Muscle layer of duodenum (tissue), 2 donors: ENCODE results near the gene TRIM71.
"Not testable (repeated sequence)": the region's sequence is repeated elsewhere in the genome, so short reads cannot be mapped to it uniquely, and the experiment has no call there.

Source experiments
- H3K27ac ChIP-seq: one replicate; pipeline ENCODE4 v1.7.0; 2013; ENCODE audit warnings: mild to moderate bottlenecking, low read length
- H3K27me3 ChIP-seq: one replicate; pipeline ENCODE4 v1.7.0; 2013; ENCODE audit warnings: low read depth, mild to moderate bottlenecking, control low read depth, low read length
- H3K36me3 ChIP-seq, 2 donors: one replicate each; pipeline ENCODE4 v1.7.0; 2013; ENCODE audit warnings: low read length in 2 of 2, control low read depth in 1 of 2, mild to moderate bottlenecking in 1 of 2; ENCODE audit not compliant: insufficient read depth in 2 of 2, control insufficient read depth in 1 of 2
- H3K4me1 ChIP-seq, 2 donors: one replicate each; pipeline ENCODE4 v1.7.0; 2013; ENCODE audit warnings: low read length in 2 of 2, mild to moderate bottlenecking in 2 of 2, control low read depth in 1 of 2, moderate library complexity in 1 of 2; ENCODE audit not compliant: insufficient read depth in 2 of 2, control insufficient read depth in 1 of 2
- H3K4me3 ChIP-seq, 2 donors: one replicate each; pipeline ENCODE4 v1.7.0; 2013; ENCODE audit warnings: low read length in 2 of 2, low read depth in 1 of 2, mild to moderate bottlenecking in 1 of 2
- H3K9me3 ChIP-seq, 2 donors: one replicate each; pipeline ENCODE4 v1.7.0; 2013; ENCODE audit warnings: low read length in 2 of 2, control low read depth in 1 of 2, mild to moderate bottlenecking in 1 of 2; ENCODE audit not compliant: control insufficient read depth in 1 of 2
- donor health status: healthy.

Gene TRIM71

DNA sequence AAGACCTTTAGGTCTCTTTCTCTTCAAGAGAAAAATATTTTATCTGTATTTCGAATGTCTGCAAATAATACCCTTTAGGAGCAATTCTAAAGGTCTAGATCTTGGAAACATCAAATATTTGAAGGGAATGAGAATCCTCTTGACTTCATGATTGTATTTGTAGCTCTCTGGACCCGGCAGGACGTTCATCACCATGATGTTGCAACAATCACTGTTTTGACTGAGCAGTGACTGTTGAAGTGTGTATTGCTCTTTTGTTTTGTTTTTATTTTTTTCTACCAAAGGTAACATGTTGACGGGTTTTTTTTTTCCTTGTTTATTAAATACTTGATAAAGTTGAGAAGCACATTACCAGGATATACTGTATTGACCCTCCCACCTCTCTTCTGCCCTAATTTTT lies 78.3 kb downstream of the TRIM71 start:
- H3K9me3 ChIP-seq, result no peaks in the 10 kb centered on the region
- no peak overlapping the region for H3K27ac ChIP-seq
- H3K36me3 ChIP-seq, result no peaks in the 10 kb centered on the region
- no peaks in the 10 kb centered on the region for H3K27me3 ChIP-seq
- no peaks in the 10 kb centered on the region for H3K4me1 ChIP-seq
- H3K4me3 ChIP-seq, result no peak overlapping the region

DNA sequence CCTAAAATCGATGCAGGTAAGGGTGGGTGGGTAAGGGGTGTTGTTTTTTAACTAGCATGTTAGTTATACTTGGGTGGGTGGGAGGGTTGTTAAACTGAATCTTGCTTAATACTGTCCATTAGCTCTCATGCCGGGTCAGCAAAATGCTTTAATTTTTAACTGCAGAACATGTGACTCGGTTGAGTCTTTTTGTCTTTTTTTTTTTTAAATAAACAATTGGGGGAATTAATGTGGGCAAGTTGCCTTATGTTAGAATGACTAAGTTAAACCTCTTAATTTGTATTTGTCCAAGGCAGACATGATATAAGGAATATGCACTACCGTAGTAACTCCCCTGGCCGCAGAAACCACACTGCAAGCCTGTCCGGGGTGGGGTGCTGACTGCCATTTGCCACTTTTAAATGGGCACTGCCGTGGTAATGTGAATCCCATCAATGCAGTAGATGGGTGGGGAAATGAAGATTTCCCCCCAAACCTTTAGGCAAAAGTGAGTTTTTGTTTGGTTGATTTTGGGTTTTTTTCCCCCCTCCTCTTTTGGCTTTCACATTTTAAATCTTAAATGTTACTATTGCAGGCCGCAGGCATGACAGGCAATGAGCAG lies 79.3 kb downstream of the TRIM71 start:
- Histone ChIP-seq H3K27me3 (no peaks in the 10 kb centered on the region), H3K9me3 (no peaks in the 10 kb centered on the region), H3K27ac (no peak overlapping the region), H3K4me1 (no peaks in the 10 kb centered on the region), H3K4me3 (no peak overlapping the region), H3K36me3 (no peaks in the 10 kb centered on the region)

DNA sequence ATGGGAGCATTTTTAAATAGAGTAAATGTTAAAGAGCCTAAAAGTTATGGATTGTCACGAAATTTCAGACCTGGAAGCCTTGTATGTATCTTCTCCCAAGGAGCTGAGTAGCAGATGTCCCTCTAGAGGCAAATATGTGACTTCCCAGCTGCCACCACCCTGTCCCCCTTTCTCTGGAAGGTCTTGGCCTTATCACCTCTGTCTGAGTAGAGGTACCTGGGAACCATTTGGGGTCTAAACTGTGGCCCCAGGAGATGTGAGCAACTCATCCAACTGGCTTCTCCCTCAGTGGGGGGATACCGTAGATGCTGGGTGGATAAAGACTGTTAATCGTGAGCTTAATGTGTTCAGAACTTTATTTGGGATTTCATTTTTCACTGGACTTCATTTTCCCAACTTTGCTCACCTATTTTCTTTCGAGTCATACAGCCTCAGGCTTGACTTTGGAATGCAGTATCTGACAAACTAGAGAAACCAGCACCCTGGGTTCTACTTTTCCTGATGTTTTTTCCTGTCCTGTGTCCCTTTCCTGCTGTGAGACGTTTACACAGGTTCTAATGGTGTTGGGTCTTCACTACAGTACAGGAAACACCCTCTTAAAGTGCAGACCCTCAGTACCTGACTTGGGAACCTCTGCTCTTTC lies 80.3 kb downstream of the TRIM71 start:
- H3K4me1 ChIP-seq, result no peaks in the 10 kb centered on the region
- no peaks in the 10 kb centered on the region for H3K36me3 ChIP-seq
- no peak overlapping the region for H3K27ac ChIP-seq
- no peaks in the 10 kb centered on the region for H3K9me3 ChIP-seq
- H3K4me3 ChIP-seq, result no peak overlapping the region
- H3K27me3 ChIP-seq, result no peaks in the 10 kb centered on the region

DNA sequence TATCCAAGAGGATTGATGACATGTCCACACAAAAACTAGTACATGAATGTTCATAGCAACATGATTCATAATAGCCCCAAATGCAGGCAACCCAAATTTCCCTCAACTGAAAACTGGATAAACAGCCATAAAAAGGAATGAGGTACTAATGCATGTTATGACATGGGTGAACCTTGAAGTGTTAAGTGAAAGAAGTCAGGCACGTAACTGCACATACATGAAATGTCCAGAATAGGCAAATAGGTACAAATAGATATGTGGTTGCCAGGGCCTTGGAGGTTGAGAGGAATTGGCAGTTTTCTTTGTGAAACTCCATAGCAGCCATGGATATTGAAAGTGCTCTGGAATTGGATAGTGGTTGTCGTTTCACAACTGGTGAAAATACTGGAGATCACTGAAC lies 81.5 kb downstream of the TRIM71 start:
- H3K27me3 ChIP-seq, result no peaks in the 10 kb centered on the region
- no peaks in the 10 kb centered on the region for H3K36me3 ChIP-seq
- H3K4me3 ChIP-seq, result no peak overlapping the region
- H3K9me3 ChIP-seq, result no peaks in the 10 kb centered on the region
- no peak overlapping the region for H3K27ac ChIP-seq
- no peaks in the 10 kb centered on the region for H3K4me1 ChIP-seq

DNA sequence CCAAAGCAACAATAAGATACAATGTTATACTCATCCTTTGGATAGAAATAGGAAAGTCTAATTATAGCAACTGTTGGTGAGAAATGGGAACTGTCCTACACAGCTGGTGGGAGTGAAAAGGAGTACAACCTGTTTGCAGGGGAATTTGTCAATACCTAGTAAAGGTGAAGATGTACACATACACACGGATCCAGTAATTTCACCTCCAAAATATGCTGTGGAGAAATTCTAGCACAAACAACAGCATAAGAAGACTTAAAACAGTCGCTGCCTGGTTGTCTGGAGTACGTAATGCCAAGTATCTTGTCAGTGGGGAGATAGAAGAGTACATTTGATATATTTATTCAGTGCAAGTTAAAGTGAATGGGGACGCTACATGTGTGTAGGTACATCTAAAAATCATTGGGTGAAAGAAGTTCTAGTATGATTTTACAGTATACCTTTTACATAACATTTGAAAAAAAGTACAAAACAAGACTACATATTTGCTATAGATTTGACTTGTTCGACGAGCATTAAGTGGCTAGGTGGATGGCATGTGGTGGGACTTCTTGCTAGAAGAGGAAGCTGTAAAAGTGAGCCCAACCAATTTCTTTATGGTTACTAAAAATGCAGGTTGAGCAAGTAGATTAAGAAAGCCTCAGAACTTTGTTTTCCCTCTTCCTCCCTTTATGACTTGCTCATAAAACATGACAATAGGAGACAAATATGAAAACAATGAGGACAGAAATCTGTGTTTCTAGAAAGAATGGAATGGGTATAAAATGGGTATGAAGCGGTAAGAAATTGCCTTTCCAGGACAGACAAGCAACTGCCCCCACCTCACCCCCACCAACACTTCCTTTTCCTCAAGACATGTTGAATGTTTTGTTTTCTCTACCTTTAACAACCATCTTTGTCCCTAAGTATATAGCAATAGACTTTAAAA lies 83.5 kb downstream of the TRIM71 start:
- Histone ChIP-seq H3K36me3 (no peaks in the 10 kb centered on the region), H3K9me3 (no peaks in the 10 kb centered on the region), H3K4me1 (no peaks in the 10 kb centered on the region), H3K27me3 (no peaks in the 10 kb centered on the region), H3K4me3 (no peak overlapping the region), H3K27ac (no peak overlapping the region)

DNA sequence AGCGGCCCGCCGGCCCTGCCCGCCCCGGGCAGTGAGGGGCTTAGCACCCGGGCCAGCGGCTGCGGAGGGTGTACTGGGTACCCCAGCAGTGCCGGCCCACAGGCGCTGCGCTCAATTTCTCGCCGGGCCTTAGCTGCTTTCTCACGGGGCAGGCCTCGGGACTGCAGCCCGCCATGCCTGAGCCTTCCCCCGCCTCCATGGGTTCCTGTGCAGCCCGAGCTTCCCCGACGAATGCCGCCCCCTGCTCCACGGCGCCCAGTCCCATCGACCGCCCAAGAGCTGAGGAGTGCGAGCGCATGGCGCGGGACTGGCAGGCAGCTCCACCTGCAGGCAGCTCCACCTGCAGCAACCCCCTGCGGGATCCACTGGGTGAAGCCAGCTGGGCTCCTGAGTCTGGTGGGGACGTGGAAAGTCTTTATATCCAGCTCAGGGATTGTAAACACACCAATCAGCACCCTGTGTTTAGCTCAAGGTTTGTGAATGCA lies 85.1 kb downstream of the TRIM71 start:
- not testable (repeated sequence) for H3K36me3 ChIP-seq, H3K4me1 ChIP-seq

GRCh38 chr3:32903953-32904352 lies 86.2 kb downstream of the TRIM71 start:
- H3K4me1 ChIP-seq, result no peaks in the 10 kb centered on the region
- no peak overlapping the region for H3K4me3 ChIP-seq
- no peaks in the 10 kb centered on the region for H3K36me3 ChIP-seq
- no peak overlapping the region for H3K27ac ChIP-seq
- H3K27me3 ChIP-seq, result no peaks in the 10 kb centered on the region
- H3K9me3 ChIP-seq, result no peaks in the 10 kb centered on the region

More for the DNA sequence above, 85.1 kb downstream of the TRIM71 start:
- not testable (repeated sequence) for H3K9me3 ChIP-seq, H3K27me3 ChIP-seq, H3K27ac ChIP-seq
- H3K4me3 ChIP-seq, result peak overlapping the region in 1 of 2 donors; percentile 34

DNA sequence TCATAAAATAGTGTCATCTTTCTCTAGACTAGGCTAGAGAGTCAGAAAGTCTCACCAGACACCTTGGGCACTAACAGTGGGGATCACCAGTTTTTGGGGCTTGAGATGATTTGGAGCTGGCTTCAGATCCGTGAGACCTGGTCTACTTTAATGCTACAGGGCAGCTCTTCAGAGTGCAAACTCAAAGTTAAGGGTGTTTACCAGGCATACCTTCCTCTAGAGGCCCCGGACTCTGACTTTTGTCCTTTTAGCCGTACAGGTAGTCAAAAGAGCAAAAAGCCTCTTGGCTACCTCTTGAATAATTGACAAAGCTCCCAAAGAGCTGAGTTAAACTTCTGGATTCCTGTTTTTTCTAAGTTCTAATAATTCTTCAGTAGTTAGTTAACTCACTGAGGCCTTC lies 92.2 kb downstream of the TRIM71 start:
- H3K36me3 ChIP-seq, result no peaks in the 10 kb centered on the region
- no peaks in the 10 kb centered on the region for H3K9me3 ChIP-seq
- H3K4me1 ChIP-seq, result peaks cover 0 to 6% of the 10 kb centered on the region in 2 donors
- no peak overlapping the region for H3K4me3 ChIP-seq
- no peak overlapping the region for H3K27ac ChIP-seq
- no peaks in the 10 kb centered on the region for H3K27me3 ChIP-seq

- Histone ChIP-seq H3K4me1 (peaks cover 0 to 6% of the 10 kb centered on the region in 2 donors), H3K36me3 (no peaks in the 10 kb centered on the region), H3K27ac (no peak overlapping the region), H3K27me3 (no peaks in the 10 kb centered on the region), H3K4me3 (no peak overlapping the region), H3K9me3 (no peaks in the 10 kb centered on the region)
Measured at GRCh38 chr3:32910954-32911353, 93.2 kb downstream of the TRIM71 start.

DNA sequence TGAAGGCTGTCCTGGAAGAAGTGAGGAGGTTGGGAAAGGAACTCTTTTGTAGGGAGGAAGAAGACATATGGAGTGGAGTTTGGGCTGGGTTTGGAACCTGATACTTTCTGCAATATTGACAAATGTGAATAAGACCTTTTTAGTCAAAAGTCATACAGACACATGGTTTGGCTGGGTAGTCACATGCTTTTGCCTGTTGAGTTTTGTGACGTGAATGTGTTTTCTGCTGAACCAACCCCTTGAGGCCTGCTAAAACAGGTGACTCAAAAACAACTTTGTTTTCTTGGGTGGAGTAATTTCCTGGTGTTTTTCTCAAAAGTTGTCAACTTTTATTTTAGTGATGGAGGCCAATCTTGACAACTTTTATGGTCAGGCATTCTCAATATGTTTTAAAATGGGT lies 94.2 kb downstream of the TRIM71 start:
- H3K9me3 ChIP-seq, result peaks cover 0 to under 1% of the 10 kb centered on the region in 2 donors

DNA sequence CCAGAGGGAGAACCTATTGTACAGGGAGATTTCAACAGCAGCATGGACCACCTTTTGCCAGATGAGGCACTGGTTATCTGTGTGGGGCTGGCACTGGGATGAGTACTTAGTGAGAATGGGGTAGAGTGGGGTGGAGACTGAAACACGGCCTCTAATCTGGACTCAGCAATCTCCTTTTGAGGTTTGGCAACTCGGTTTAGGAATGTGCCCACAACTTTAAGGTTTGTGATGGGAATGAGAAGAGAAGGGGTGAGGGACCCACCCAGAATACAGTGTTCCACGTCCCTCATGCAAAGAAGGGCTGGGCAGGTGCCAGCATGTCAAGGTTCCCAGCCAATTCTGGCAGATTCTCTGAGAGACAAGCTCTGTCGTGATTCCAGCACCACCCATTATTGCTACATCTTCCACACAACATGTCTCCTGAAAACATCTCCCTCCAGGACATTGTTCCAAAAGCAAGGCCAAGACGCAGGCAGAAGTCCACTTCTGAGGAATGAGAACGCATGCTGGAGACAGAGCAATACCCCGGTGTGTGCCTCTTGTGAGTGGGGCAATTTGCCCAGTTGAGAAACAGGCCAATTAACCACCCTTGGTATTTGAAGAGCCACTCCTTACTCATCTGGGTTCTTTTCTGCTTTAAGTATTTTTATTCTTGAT lies 96.1 kb downstream of the TRIM71 start:
- no peaks in the 10 kb centered on the region for H3K36me3 ChIP-seq
- H3K4me1 ChIP-seq, result peaks cover 0 to 6% of the 10 kb centered on the region in 2 donors
- peaks cover 0 to 2% of the 10 kb centered on the region in 2 donors for H3K9me3 ChIP-seq
- H3K27me3 ChIP-seq, result no peaks in the 10 kb centered on the region
- no peak overlapping the region for H3K4me3 ChIP-seq
- no peak overlapping the region for H3K27ac ChIP-seq

More for the DNA sequence above, 94.2 kb downstream of the TRIM71 start:
- no peak overlapping the region for H3K27ac ChIP-seq
- no peak overlapping the region for H3K4me3 ChIP-seq
- peaks cover 0 to 6% of the 10 kb centered on the region in 2 donors for H3K4me1 ChIP-seq
- H3K27me3 ChIP-seq, result no peaks in the 10 kb centered on the region
- no peaks in the 10 kb centered on the region for H3K36me3 ChIP-seq
